ENCODE measurements around the gene RBM33. TPM values are rescaled to one million over a fixed set of nuclear protein-coding genes. Genes with fewer than 3 reads are reported as not detected.

The RBM33 gene
- total and polyA plus RNA-seq, 2 donors from 2014 or later: 9.8 to 78.7 TPM

- H3K27me3 ChIP-seq (ENCODE audit: control insufficient read depth, insufficient read depth, low read length): no peaks in the 10 kb centered on the region
- no peak overlapping the region for H3K27ac ChIP-seq (ENCODE audit: low read depth in 2 of 2, low read length in 2 of 2)
- H3K4me1 ChIP-seq (ENCODE audit: control insufficient read depth in 2 of 3, insufficient read depth in 2 of 3, low read depth in 1 of 3, low read length in 3 of 3): peaks cover 0 to 2% (median 0%) of the 10 kb centered on the region in 3 donors
- no peak overlapping the region for H3K9ac ChIP-seq (ENCODE audit: low read length in 3 of 3)
- no peak overlapping the region for H3K4me3 ChIP-seq (ENCODE audit: low read length in 3 of 3)
- intact Hi-C loops (cut with DNase I): no loop called here
- H3K36me3 ChIP-seq (ENCODE audit: control insufficient read depth in 2 of 3, insufficient read depth in 3 of 3, low read length in 3 of 3): no peaks in the 10 kb centered on the region
- peaks cover 0 to 4% (median 0%) of the 10 kb centered on the region in 3 donors for H3K9me3 ChIP-seq (ENCODE audit: control insufficient read depth in 2 of 3, insufficient read depth in 1 of 3, low read length in 3 of 3)
- no peak for TF ChIP-seq CTCF (IDR thresholded peaks at IDR 0.05; ENCODE audit: borderline replicate concordance, extremely low read depth, insufficient read depth)
- DNase-seq (no peak), FAIRE-seq (no peak)
Observed at GRCh38 chr7:155629171-155629570, 15.3 kb upstream of the RBM33 start.

- FAIRE-seq: no peak
- intact Hi-C loops (cut with DNase I): no loop called here
Observed at GRCh38 chr7:155631155-155631554, 13.3 kb upstream of the RBM33 start.

GRCh38 chr7:155635817-155636216 lies 8.6 kb upstream of the RBM33 start:
- H3K4me3 ChIP-seq (ENCODE audit: low read length in 3 of 3): no peak overlapping the region
- peaks cover 0 to 2% (median 0%) of the 10 kb centered on the region in 3 donors for H3K36me3 ChIP-seq (ENCODE audit: control insufficient read depth in 2 of 3, insufficient read depth in 3 of 3, low read length in 3 of 3)
- TF ChIP-seq CTCF (IDR thresholded peaks at IDR 0.05; ENCODE audit: borderline replicate concordance, extremely low read depth, insufficient read depth): no peak
- H3K9me3 ChIP-seq (ENCODE audit: control insufficient read depth in 2 of 3, insufficient read depth in 1 of 3, low read length in 3 of 3): peaks cover 0 to 14% (median 0%) of the 10 kb centered on the region in 3 donors
- FAIRE-seq: no peak
- intact Hi-C loops (cut with DNase I): no loop called here
- H3K27me3 ChIP-seq (ENCODE audit: control insufficient read depth, insufficient read depth, low read length): no peaks in the 10 kb centered on the region
- no peak for DNase-seq
- H3K27ac ChIP-seq (ENCODE audit: low read depth in 2 of 2, low read length in 2 of 2): no peak overlapping the region
- no peak overlapping the region for H3K9ac ChIP-seq (ENCODE audit: low read length in 3 of 3)
- H3K4me1 ChIP-seq (ENCODE audit: control insufficient read depth in 2 of 3, insufficient read depth in 2 of 3, low read depth in 1 of 3, low read length in 3 of 3): no peaks in the 10 kb centered on the region

More at GRCh38 chr7:155631155-155631554, 13.3 kb upstream of the RBM33 start:
- Histone ChIP-seq H3K4me1 (ENCODE audit: control insufficient read depth in 2 of 3, insufficient read depth in 2 of 3, low read depth in 1 of 3, low read length in 3 of 3) (no peaks in the 10 kb centered on the region), H3K9ac (ENCODE audit: low read length in 3 of 3) (no peak overlapping the region), H3K4me3 (ENCODE audit: low read length in 3 of 3) (no peak overlapping the region), H3K27ac (ENCODE audit: low read depth in 2 of 2, low read length in 2 of 2) (no peak overlapping the region), H3K27me3 (ENCODE audit: control insufficient read depth, insufficient read depth, low read length) (no peaks in the 10 kb centered on the region), H3K36me3 (ENCODE audit: control insufficient read depth in 2 of 3, insufficient read depth in 3 of 3, low read length in 3 of 3) (no peaks in the 10 kb centered on the region), H3K9me3 (ENCODE audit: control insufficient read depth in 2 of 3, insufficient read depth in 1 of 3, low read length in 3 of 3) (peaks cover 0 to 9% (median 0%) of the 10 kb centered on the region in 3 donors)
- no peak for TF ChIP-seq CTCF (IDR thresholded peaks at IDR 0.05; ENCODE audit: borderline replicate concordance, extremely low read depth, insufficient read depth)
- DNase-seq: no peak

GRCh38 chr7:155637155-155637554 lies 7.3 kb upstream of the RBM33 start:
- H3K4me3 ChIP-seq (ENCODE audit: low read length in 3 of 3): no peak overlapping the region
- H3K36me3 ChIP-seq (ENCODE audit: control insufficient read depth in 2 of 3, insufficient read depth in 3 of 3, low read length in 3 of 3): peaks cover 0 to 7% (median 3%) of the 10 kb centered on the region in 3 donors
- FAIRE-seq (no peak), DNase-seq (no peak)
- TF ChIP-seq CTCF (IDR thresholded peaks at IDR 0.05; ENCODE audit: borderline replicate concordance, extremely low read depth, insufficient read depth): no peak
- peaks cover 0 to 14% (median 0%) of the 10 kb centered on the region in 3 donors for H3K9me3 ChIP-seq (ENCODE audit: control insufficient read depth in 2 of 3, insufficient read depth in 1 of 3, low read length in 3 of 3)
- no peaks in the 10 kb centered on the region for H3K4me1 ChIP-seq (ENCODE audit: control insufficient read depth in 2 of 3, insufficient read depth in 2 of 3, low read depth in 1 of 3, low read length in 3 of 3)
- H3K27ac ChIP-seq (ENCODE audit: low read depth in 2 of 2, low read length in 2 of 2): no peak overlapping the region
- intact Hi-C loops (cut with DNase I): no loop called here
- H3K27me3 ChIP-seq (ENCODE audit: control insufficient read depth, insufficient read depth, low read length): no peaks in the 10 kb centered on the region
- H3K9ac ChIP-seq (ENCODE audit: low read length in 3 of 3): no peak overlapping the region
